K562 (cell line): ENCODE results near the gene CAMK2G. TPM values are rescaled to one million over a fixed set of nuclear protein-coding genes. Genes with fewer than 3 reads are reported as not detected.

ENCODE experiments used
- ATAC-seq: fragments of 200-7000 bp; cut with Tn5 transposase; 3 replicates; pipeline ENCODE4 v1.9.1; 2020; ENCODE audit warnings: moderate library complexity
- BruUV-seq: library from RNA; stranded (reverse); fragments of 400-500 nt; replicated peaks from 2 replicates; lab custom pipeline; 2021; lab: Mats Ljungman, UMichigan
- CTCF ChIA-PET: fragments of 300-600 bp; formaldehyde crosslinking; extraction: SDS; loops from one replicate; lab custom pipeline; 2021; ENCODE audit warnings: low intra/inter-chr PET ratio; lab: Yijun Ruan, JAX
- POLR2A ChIA-PET: fragments of 300-600, 350-650 bp; sonication (Branson Sonifier 250); formaldehyde crosslinking; extraction: SDS; loops from one replicate; lab custom pipeline; 2021; ENCODE audit warnings: antibody characterized with exemption, inconsistent platforms; lab: Yijun Ruan, JAX
- DNase-seq, 4 experiments: peaks; one replicate each; pipeline versions ENCODE4 v3.0.0 to v3.0.0-alpha.2; 2011 to 2018; ENCODE audit warnings: low spot score in 3 of 4, mixed read lengths in 3 of 4; ENCODE audit errors: extremely low read depth in 1 of 4
- FAIRE-seq: peaks from 2 replicates; lab custom pipeline; 2011; peaks lifted over from hg19 to GRCh38; lab: Jason Lieb, UNC
- H2AFZ ChIP-seq: 2 replicates; pipeline ENCODE4 v1.6.0; 2011; ENCODE audit warnings: low read depth, low read length, control low read depth, inconsistent platforms
- H3K27ac ChIP-seq: fragments of 200-600 bp; 3 replicates; pipeline ENCODE4 v1.8.0; 2011; ENCODE audit warnings: low read depth, mild to moderate bottlenecking, control low read depth, inconsistent platforms, low read length, moderate library complexity, mixed read lengths; ENCODE audit errors: extremely low read depth
- H3K27me3 ChIP-seq, 2 experiments: fragments of 300-600 bp in 1 of 2; 2 replicates in 1 of 2; 3 replicates in 1 of 2; pipeline versions ENCODE4 v1.6.0 to v1.8.0; 2011; ENCODE audit warnings: inconsistent platforms in 2 of 2, low read length in 2 of 2, mild to moderate bottlenecking in 1 of 2, mixed read lengths in 1 of 2, moderate library complexity in 1 of 2; ENCODE audit not compliant: control insufficient read depth in 2 of 2, insufficient read depth in 2 of 2
- H3K36me3 ChIP-seq: fragments of 300-600 bp; 3 replicates; pipeline ENCODE4 v1.8.0; 2011; ENCODE audit warnings: mild to moderate bottlenecking, low read length, inconsistent platforms; ENCODE audit not compliant: control insufficient read depth, insufficient read depth
- H3K4me1 ChIP-seq, 2 experiments: fragments of 200-600 bp in 1 of 2; replicated peaks in 1 of 2; 2 replicates in 1 of 2; 3 replicates in 1 of 2; pipeline versions ENCODE4 v1.5.1 to v1.8.0; 2011; ENCODE audit warnings: inconsistent platforms in 2 of 2, low read length in 2 of 2, mild to moderate bottlenecking in 1 of 2, mixed read lengths in 1 of 2, moderate library complexity in 1 of 2; ENCODE audit not compliant: control insufficient read depth in 2 of 2, insufficient read depth in 2 of 2
- H3K4me2 ChIP-seq: 2 replicates; pipeline ENCODE4 v1.6.1; 2011; ENCODE audit warnings: low read length, control low read depth, inconsistent platforms, mixed read lengths; ENCODE audit not compliant: insufficient read depth
- H3K4me3 ChIP-seq: fragments of 200-600 bp; sonication (generic), shearing (Covaris generic); 2 replicates; pipeline ENCODE4 v1.5.1; 2016; ENCODE audit warnings: control low read depth, inconsistent platforms
- H3K79me2 ChIP-seq: fragments of 200-600 bp; 3 replicates; pipeline ENCODE4 v1.8.0; 2011; ENCODE audit warnings: low read length, inconsistent platforms; ENCODE audit not compliant: control insufficient read depth, insufficient read depth
- H3K9ac ChIP-seq, 2 experiments: 2 replicates each; pipeline versions ENCODE4 v1.6.0 to v1.6.1; 2011; ENCODE audit warnings: low read depth in 2 of 2, low read length in 2 of 2, control low read depth in 1 of 2, inconsistent platforms in 1 of 2, mild to moderate bottlenecking in 1 of 2, mixed read lengths in 1 of 2; ENCODE audit not compliant: insufficient read depth in 1 of 2
- H3K9me1 ChIP-seq: one replicate; pipeline ENCODE4 v1.6.0; 2011; ENCODE audit warnings: inconsistent platforms, mild to moderate bottlenecking, low read length, moderate library complexity; ENCODE audit not compliant: control insufficient read depth, insufficient read depth
- H3K9me3 ChIP-seq: replicated peaks from 2 replicates; pipeline ENCODE4 v1.5.1; 2011; ENCODE audit warnings: low read depth, low read length, inconsistent platforms; ENCODE audit not compliant: control insufficient read depth, insufficient read depth
- H4K20me1 ChIP-seq: replicated peaks from 2 replicates; pipeline ENCODE4 v1.6.1; 2011; ENCODE audit warnings: low read length, inconsistent platforms, mixed read lengths; ENCODE audit not compliant: control insufficient read depth, insufficient read depth
- KDM5B ChIP-seq: fragments of 200-600 bp; sonication (generic); IDR thresholded peaks from 2 replicates; pipeline ENCODE4 v1.6.1; 2012; ENCODE audit warnings: low read depth, mild to moderate bottlenecking, moderate library complexity, low read length, control low read depth, inconsistent platforms; ENCODE audit not compliant: insufficient replicate concordance
- PURB ChIP-seq: sonication (generic); formaldehyde crosslinking; IDR thresholded peaks from 2 replicates; pipeline ENCODE4 v1.9.0; 2021; ENCODE audit warnings: low read depth, mild to moderate bottlenecking, missing genetic modification reagents
- RB1 ChIP-seq: fragments of 450-650 bp; IDR thresholded peaks from 2 replicates; pipeline ENCODE4 v1.6.1; 2017; ENCODE audit warnings: low read depth, mild to moderate bottlenecking
- RBFOX2 ChIP-seq: fragments of 200-400 bp; formaldehyde crosslinking; IDR thresholded peaks from 2 replicates; pipeline ENCODE4 v1.6.1; 2017; ENCODE audit warnings: low read depth, mild to moderate bottlenecking, low read length, moderate library complexity
- WHSC1 ChIP-seq: IDR thresholded peaks from one replicate; pipeline ENCODE4 v1.6.1; 2012; ENCODE audit warnings: low read length, control low read depth, inconsistent platforms
- WGBS: fragments of 100-300 bp; shearing (Covaris generic); methylation state at CpG from one replicate; pipeline ENCODE4 v1.1.6; 2016; ENCODE audit warnings: low coverage, mixed read lengths; ENCODE audit not compliant: insufficient coverage; ENCODE audit errors: missing lambda C conversion rate; 5-methylcytosine and 5-hydroxymethylcytosine counted together
- in situ Hi-C: fragments of 300-500 bp; cut with MboI; formaldehyde crosslinking; loops from 4 replicates; pipeline ENCODE4 v1.15.0; 2018; ENCODE audit warnings: inconsistent platforms, mixed read lengths
- intact Hi-C: fragments of 100-400 bp; cut with micrococcal nuclease; formaldehyde crosslinking; loops from 2 replicates; pipeline ENCODE4 v1.14.2; 2022
- polyA plus RNA-seq, 8 experiments: library from polyadenylated mRNA; depleted of rRNA in 4 of 8; stranded (reverse) in 5 of 8; unstranded in 3 of 8; fragments of >200 nt; fragmentation: Nextera tagmentation in 2 of 8; fragmentation: Illumina TruSeq in 1 of 8; extraction: Ambion mirVana in 2 of 8; extraction: Trizol in 1 of 8; gene quantifications; 2 replicates each; pipeline versions ENCODE4 v1.2.1 to v1.2.3, GENCODE V29; 2011 to 2014; ENCODE audit warnings: inconsistent platforms in 1 of 8, missing spikeins in 1 of 8
- total RNA-seq, 7 experiments: library from RNA; depleted of rRNA in 6 of 7; stranded (reverse); fragments of >200 nt in 6 of 7; fragmentation: Illumina TruSeq in 2 of 7; extraction: Trizol in 2 of 7; gene quantifications; 2 replicates each; pipeline versions ENCODE4 v1.2.1 to v1.2.3, GENCODE V29; 2011 to 2021; ENCODE audit warnings: low replicate concordance in 1 of 7
- TF ChIP-seq, protein P1 (sequence below): sonication (generic); formaldehyde crosslinking; IDR thresholded peaks from 2 replicates; pipeline ENCODE4 v1.8.1; 2023; ENCODE audit warnings: mild to moderate bottlenecking, missing genetic modification reagents

The CAMK2G gene
- total and polyA plus RNA-seq, 9 of the 15 experiments (the other 6 are each of a cell fraction or from before 2014, with no cell fraction given), result 9.0 to 37.9 (median 32.6) TPM

DNA sequence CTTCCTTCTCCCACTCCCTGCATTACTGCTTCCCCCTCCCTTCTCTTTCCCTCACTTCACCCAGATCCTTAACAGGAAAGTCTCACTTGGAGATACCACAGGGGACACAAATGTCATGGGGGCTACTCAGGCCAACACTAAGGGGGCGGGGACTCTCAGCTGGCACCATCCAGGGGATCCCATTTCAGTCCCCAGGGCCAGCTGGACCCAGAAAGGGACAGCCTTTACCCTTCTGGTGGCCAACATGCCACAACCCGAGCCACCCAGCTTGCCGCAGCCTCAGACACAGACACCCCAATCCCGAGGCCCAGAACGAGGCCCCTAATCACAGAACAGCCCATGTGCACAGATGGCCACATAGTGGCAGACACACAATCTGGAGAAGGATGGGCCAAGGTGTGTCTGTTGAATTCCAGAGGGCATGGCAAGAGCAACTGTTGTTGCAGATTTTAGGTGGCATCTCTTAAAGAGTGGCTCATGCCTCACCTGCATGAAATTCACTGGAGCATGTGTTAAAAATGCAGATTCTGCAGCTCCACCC, 5.6 kb downstream of the CAMK2G start:
- no peak overlapping the region for H3K27ac ChIP-seq
- DNase-seq, result no peak
- CTCF ChIA-PET, result no interaction called here
- BruUV-seq, result no TSS peak
- peaks cover 18% of the 10 kb centered on the region for H3K79me2 ChIP-seq
- ATAC-seq, result no peak
- peaks cover 23 to 24% of the 10 kb centered on the region in 2 experiments for H3K4me1 ChIP-seq
- no peaks in the 10 kb centered on the region for H3K9me1 ChIP-seq
- peak overlapping the region in 1 of 2 experiments; percentile 53; a peak in 1 of 4 replicates for H3K9ac ChIP-seq
- peaks cover 85% of the 10 kb centered on the region for H3K36me3 ChIP-seq
- H3K4me2 ChIP-seq, result no peak overlapping the region
- H3K27me3 ChIP-seq, result no peaks in the 10 kb centered on the region
- peaks cover 18% of the 10 kb centered on the region; the same call in 1 of the 2 replicates for H4K20me1 ChIP-seq
- H3K9me3 ChIP-seq, result no peaks in the 10 kb centered on the region
- POLR2A ChIA-PET, result interaction anchor here (0.6 kb wide), 1 partner anchor 24 kb away, joined by 3 read pairs; no protein-coding TSS in a partner anchor
- in situ Hi-C loops, result no loop called here
- intact Hi-C loops, result no loop called here
- no peak overlapping the region for H3K4me3 ChIP-seq
- FAIRE-seq, result peak; percentile 29
- H2AFZ ChIP-seq, result no peak overlapping the region
- TF ChIP-seq RB1, result no peak
- TF ChIP-seq RBFOX2, result 0 out of 2 replicates have a peak, but pooled peaks have one; percentile 23
- 90% methylated on average over 5 of the region's 5 CpGs for WGBS

DNA sequence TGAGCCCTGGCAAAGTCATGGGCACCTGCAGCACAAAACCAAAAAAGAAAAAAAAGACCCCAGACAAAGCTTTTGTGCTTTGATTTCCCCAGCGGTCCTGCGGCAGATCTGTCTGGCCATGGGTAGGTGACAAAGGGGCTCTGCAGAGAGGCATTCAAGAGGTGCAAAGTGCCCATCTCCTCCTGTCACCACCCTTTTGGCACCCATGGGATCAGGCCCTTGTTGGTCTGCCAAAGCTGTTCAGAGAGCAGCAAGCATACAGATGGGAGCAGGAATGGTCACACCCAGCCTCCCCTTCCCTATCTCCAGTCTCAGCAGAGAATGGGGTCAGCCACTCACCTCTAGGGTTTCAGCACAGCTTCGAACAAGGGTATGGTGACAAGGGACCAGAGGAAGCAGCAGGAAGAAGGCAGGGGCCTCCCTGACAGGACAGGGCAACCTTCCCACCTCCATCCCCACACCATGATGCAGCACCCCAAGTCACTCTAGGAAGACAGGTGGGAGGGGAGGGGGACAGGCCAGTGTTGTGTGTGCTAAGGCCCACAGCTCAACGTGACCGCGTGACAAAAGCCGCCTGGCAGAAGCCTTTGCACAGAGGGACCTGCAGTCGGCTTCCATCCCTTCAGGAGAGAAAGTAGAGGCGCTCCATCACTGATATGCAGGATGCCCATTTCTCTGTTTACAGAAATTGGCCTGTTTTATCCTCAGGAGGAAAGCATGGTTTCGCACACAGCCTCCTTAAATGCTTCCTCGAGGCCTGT, 6.3 kb downstream of the CAMK2G start:
- POLR2A ChIA-PET, result interaction anchor here (0.5 to 1.5 kb wide), 6 partner anchors 11 to 145 kb away, joined by 3 to 5 read pairs (median 4); no protein-coding TSS in a partner anchor
- Histone ChIP-seq H2AFZ (no peak overlapping the region), H4K20me1 (peaks cover 14% of the 10 kb centered on the region; the same call in 1 of the 2 replicates), H3K4me3 (no peak overlapping the region), H3K27me3 (no peaks in the 10 kb centered on the region), H3K4me2 (no peak overlapping the region), H3K27ac (no peak overlapping the region), H3K9ac (peak overlapping the region in 1 of 2 experiments; percentile 77; a peak in 2 of 4 replicates), H3K79me2 (peaks cover 13% of the 10 kb centered on the region; the same call in 2 of the 3 replicates), H3K36me3 (peaks cover 89% of the 10 kb centered on the region), H3K4me1 (peaks cover 18 to 21% of the 10 kb centered on the region in 2 experiments; a peak in 4 of 5 replicates), H3K9me1 (no peaks in the 10 kb centered on the region), H3K9me3 (no peaks in the 10 kb centered on the region)
- WGBS, result 85% methylated on average over 11 of the region's 11 CpGs
- no TSS peak for BruUV-seq
- DNase-seq (no peak), ATAC-seq (no peak), FAIRE-seq (no peak)
- CTCF ChIA-PET, result no interaction called here
- TF ChIP-seq PURB (CRISPR knock-in tag) (no peak), WHSC1 (peak; percentile 66), KDM5B (no peak)
- TF ChIP-seq, protein P1, sequence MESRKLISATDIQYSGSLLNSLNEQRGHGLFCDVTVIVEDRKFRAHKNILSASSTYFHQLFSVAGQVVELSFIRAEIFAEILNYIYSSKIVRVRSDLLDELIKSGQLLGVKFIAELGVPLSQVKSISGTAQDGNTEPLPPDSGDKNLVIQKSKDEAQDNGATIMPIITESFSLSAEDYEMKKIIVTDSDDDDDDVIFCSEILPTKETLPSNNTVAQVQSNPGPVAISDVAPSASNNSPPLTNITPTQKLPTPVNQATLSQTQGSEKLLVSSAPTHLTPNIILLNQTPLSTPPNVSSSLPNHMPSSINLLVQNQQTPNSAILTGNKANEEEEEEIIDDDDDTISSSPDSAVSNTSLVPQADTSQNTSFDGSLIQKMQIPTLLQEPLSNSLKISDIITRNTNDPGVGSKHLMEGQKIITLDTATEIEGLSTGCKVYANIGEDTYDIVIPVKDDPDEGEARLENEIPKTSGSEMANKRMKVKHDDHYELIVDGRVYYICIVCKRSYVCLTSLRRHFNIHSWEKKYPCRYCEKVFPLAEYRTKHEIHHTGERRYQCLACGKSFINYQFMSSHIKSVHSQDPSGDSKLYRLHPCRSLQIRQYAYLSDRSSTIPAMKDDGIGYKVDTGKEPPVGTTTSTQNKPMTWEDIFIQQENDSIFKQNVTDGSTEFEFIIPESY (CRISPR knock-in tag), result peak; percentile 83
- intact Hi-C loops (no loop called here), in situ Hi-C loops (no loop called here)
